ENCODE data around the gene GPR157.
"Not testable (repeated sequence)": the region's sequence is repeated elsewhere in the genome, so short reads cannot be mapped to it uniquely, and the experiment has no call there.

GPR157 gene

DNA sequence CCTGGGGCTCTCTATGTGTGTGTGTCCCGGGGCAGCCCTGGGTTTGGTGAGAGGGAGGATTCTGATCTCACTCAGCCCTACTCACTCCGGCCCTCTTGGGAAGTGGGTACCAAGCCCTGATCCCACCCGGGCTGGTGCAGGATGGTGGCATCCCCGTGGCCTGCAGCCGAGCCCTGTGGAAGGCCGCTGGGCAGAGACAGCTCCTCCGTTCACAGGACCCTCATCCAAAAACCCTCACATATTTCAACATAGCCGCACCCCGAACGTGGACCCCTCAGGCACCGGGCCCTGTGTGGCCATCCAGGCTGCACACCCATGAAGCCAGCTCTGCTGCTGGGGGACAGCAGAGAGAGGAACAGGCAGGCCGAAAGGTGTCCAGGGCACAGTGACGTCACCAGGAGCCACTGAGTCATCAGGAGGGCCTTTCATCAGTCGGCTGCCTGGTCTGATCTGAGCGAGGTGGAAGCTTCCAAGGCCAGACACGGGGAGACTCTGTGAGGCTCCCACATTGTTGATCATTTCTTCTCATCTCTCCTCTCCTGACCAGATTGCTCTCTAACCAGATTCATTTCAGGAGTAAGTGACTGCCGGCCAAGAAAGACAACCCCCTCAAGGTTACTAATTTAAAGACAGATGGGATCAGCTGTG is 16.2 kb upstream of the GPR157 start:
- DNase-seq, result no peak

DNA sequence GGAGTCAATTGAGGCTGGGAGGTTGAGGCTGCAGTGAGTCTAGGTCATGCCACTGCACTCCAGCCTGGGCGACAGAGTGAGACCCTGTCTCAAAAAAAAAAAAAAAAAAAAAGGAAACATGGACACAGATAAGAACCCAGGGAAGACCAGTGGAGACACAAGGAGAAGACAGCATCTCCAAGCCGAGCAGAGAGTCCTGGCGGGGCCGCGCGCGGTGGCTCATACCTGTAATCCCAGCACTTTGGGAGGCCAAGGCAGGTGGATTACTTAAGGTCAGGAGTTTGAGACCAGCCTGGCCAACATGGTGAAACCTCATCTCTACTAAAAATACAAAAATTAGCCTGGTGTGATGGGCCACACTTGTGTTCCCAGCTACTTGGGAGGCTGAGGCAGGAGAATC is 15.6 kb upstream of the GPR157 start:
- not testable (repeated sequence) for DNase-seq

- DNase-seq, result peak; percentile 6
Observed at GRCh38 chr1:9143250-9143649, 14.3 kb upstream of the GPR157 start.

DNA sequence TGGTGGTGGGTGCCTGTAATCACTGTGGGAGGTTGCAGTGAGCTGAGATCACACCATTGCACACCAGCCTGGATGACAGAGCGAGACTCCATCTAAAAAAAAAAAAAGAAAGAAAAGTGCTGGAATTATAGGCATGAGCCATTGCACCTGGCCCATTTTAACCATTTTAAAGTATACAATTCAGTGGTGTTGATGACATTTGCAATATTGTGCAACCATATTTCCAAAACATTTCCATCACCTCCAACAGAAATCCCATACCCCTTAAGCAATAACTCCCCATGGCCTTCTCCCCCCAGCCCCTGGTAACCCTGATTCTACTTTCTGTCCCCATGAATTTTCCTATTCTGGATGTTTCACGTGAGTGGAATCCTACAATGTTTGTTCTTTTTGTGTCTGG is 11.0 kb upstream of the GPR157 start:
- DNase-seq, result no peak

- DNase-seq, result no peak
Observed at GRCh38 chr1:9136932-9137331, 8.0 kb upstream of the GPR157 start.

DNA sequence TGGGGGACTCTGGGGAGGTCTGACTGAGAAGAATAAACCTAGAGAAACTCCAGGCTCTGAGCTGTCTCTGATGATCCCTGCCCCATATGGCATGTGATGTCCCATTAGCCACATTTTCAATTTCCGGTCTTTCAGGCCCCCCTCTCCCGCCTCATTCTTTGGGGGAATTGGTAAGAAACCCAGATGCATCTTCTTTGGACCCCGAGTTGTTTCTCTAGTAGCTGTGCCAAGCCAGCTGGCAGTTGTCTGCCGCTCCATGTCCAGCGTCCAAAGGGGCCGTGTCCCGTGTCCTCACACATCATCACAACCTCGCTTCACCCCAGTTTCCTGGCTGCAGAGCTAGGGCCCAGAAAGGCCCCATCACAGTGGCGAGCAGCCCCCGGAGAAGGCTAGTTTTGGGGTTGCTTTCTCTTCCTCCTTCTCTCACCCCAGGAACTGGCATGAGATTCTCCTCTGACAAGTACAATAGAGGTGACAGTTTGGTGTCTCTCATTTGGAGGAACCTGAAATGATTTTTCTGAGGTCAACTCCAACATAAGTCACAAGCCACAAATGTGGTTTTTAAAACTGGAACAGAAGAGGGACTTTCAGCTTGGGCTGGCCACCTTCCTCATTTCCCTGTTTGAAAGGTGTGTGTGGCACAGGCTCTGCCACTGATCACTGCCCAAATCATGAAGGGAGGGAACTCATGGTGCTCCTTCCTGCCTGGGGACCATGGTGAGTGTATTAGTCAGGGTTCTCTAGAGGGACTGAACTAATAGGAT is 6.4 kb upstream of the GPR157 start:
- DNase-seq, result peak; percentile 25

GRCh38 chr1:9133870-9134585 is 5.1 kb upstream of the GPR157 start:
- DNase-seq, result no peak

GRCh38 chr1:9129266-9130041 is 552 bp upstream of the GPR157 start:
- DNase-seq, result peak; percentile 90

- no peak for DNase-seq
Observed at GRCh38 chr1:9128166-9128519, 759 bp downstream of the GPR157 start.

DNA sequence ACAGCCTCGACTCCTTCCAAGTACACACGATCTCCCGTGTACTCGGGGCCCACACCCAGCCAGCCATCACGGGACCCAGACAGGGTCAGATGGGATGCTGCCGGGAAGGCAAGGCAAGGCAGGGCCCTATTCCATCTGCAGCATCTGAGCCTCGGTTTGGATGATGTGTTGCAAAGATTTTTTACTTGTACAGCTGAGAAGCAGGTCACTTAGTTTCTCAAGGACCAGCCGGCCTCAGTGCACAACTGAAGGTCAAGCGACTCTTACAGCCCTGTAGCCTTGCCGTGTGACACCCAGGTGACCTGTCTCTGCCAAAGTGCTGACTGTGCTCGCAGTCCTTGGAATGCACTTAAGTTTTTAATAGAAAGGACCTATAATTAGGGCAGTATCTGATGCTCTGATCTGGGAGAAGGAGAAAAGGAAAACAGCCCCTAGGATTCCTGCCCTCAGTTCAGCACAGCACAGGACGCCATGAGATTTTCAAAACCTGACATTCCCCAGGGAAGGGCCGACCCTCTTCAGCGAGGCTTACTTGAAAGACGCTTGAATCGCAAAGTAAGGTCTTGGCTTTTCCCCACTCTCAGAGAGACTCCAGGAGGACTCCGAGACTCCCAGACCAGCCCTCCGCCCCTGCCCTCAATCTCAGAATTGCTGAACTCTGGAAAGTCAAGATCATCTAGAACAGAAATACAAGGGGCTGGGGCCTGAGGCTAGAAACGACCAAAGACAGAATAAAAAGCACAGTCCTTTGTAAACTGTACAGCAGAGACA is 1.3 kb downstream of the GPR157 start:
- no peak for DNase-seq

- no peak for DNase-seq
Observed at GRCh38 chr1:9126511-9126910, 2.4 kb downstream of the GPR157 start.

DNA sequence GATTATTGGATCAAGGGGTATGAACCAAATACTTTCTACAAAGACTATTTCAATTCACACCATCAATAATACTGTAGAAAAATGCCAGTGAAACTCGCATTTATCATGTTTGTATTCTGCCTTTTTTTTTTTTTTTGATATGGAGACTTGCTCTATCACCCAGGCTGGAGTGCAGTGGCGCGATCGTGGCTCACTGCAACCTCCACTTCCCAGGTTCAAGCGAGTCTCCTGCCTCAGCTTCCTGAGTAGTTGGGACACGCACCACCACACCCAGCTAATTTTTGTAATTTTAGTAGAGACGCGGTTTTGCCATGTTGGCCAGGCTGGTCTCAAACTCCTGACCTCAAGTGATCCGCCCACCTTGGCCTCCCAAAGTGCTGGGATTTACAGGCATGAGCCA is 3.1 kb downstream of the GPR157 start:
- not testable (repeated sequence) for DNase-seq

DNA sequence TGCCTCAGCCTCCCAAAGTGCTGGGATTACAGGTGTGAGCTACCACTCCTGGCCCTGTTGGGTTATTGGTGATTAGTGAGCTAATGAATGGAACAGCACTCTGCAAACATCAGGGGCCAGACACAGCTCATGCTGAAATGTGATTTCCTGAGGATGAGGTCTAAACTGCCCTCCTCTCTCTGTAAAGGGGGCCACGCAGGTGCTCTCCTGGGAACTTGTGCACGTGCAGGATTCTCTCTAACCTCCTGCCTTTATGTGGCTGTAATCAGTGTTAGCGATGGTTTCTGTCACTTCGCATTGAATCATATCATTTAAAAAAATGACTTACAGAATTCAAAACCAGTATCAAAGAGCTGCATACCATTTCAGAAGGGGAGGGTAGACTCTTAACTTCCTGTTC is 3.6 kb downstream of the GPR157 start:
- no peak for DNase-seq

- not testable (repeated sequence) for DNase-seq
Observed at GRCh38 chr1:9124389-9124788, 4.5 kb downstream of the GPR157 start.

DNA sequence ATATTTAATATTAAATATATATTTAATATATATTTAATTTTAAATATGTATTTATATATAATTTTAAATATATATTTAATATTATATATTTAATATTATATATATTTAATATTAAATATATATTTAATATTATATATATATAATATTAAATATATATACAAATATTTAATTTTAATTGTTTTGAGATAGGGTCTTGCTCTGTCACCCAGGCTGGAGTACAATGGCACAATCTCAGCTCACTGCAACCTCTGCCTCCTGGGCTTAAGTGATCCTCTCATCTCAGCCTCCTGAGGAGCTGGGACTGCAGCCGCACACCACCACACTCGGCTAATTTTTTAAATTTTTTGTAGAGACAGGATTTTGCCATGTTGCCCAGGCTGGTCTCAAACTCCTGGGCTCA is 5.2 kb downstream of the GPR157 start:
- DNase-seq, result not testable (repeated sequence)

DNA sequence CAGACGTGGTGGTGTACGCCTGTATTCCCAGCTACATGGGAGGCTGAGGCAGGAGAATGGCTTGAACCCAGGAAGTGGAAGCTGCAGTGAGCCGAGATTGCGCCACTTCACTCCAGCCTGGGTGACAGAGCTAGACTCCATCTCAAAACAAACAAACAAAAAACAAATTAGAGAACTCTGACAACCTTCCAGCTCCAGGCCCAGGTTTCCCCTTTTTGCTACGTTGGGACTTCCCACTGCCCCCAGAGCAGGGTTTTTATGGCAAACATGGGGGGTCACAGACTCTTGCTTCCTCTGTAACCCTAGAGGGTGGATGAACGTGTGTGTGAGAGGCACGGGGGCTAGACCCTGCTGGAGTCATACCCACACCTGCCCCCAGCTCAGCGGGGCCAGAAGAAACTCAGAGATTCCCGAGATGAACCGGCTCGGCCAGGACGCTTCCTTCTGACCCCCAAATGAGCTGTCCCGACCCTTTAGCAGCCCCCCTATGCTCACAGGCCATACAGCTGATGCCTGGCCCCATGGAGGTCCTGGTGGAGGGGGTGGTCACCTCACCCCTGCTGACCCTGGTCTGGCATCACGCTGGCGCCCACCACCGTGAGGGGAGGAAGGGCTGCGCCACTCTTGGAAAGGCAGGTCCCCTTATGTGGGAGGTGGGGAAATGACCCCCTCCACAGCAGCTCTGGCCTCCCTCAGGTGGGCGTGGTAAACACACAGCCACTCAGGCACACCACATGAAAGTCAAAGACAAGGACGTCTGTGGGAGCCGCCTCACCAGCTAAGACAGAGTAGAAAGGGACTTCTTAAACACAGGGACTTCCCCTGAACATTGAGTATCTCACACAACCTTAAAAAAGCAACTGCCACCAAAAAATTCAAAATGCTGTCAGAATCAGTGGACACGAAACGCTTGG is 7.1 kb downstream of the GPR157 start:
- peak; percentile 49 for DNase-seq

GRCh38 chr1:9120312-9120958 is 8.5 kb downstream of the GPR157 start:
- DNase-seq, result no peak

DNA sequence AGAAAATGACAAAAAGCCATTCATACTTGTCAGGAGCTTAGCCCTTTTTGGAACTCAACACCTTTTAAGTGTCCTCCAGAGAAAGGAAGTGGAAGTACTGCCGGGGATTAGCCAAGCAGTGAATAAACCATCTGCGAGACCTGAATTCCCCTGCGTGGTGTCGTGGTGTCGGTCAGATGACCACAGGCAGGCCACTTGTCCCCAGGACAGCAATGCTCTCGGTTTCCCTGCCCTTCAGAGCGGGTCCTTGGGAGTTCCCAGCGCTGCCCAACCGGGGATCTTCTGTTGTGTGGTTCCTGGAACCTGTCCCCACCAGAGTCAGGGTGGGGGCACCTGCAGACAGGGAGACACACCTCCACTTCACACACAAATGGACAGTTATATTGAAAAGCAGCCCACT is 9.2 kb downstream of the GPR157 start:
- DNase-seq, result no peak

DNA sequence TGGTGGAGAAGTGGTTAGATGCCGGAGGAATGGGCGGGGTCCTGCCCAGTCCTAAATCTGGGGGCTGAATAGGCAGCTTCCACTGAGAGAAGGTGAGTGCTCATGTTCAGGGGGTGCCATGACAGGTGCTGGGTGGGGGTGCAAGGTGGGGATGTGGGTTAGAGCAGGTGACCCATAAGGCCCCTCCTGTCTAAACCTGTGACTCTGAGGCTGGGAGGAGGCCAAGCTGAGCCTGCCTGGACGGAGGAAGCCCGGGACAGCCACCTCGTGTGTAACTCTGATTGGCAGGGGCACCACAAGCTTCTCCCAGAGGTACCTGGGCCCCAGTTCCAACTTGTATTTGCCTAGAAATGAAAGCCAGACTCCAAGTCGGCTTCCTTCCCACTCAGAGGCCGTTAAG is 10.7 kb downstream of the GPR157 start:
- DNase-seq, result no peak

- DNase-seq, result no peak
Observed at GRCh38 chr1:9115351-9116205, 13.3 kb downstream of the GPR157 start.
